ENCODE measurements around the gene ACD.

Gene ACD

DNA sequence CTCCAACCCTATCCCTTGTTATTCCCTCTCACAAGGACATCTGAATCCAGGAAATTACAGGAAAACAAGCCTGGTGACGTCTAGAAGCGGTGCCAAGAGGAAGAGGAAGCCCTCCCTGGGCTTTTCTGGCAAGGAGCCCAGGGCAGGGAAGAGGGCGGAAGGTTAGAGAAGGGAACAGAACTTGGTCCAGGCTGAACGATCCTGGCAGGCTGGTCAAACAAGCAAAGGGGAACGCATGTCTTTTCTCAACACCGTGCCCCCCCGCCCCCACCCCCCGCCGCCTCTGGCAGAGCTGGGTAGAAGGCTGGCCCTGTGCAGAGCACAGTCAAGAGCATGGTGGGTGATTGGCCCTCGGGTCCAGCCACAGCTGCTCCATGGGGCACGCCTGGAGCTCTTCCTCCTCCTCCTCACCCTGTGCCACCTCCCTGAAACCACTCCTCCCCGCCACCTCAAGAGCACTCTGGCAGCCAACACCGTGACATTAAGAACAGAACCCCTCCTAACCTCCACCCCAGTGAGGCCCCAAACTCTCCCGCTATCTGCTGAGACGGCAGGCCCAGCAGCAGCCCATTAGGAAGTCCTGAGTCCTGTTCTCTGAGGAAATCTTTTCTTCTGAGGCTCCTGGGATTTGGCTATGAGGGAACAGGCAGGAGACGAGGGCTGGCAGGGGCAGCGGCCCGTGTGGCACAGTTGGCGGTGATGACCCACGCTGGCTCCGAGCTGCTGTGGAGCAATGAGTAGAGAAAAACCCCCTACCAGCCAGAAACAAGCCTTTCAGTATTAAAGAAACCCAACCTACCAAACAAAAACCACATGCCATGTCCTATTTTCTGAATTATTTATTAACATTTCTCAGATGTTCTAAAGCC is 13.9 kb upstream of the ACD start:
- peak; percentile 58 for ATAC-seq
- TF ChIP-seq TCF4 (CRISPR knock-in tag; IDR thresholded peaks at IDR 0.05; ENCODE audit: borderline replicate concordance) (no peak), ZFP30 (CRISPR knock-in tag; IDR thresholded peaks at IDR 0.05) (no peak), SNAI2 (CRISPR knock-in tag; IDR thresholded peaks at IDR 0.05) (no peak), TOX (CRISPR knock-in tag; IDR thresholded peaks at IDR 0.05; ENCODE audit: borderline replicate concordance) (no peak), ZNF565 (CRISPR knock-in tag; conservative IDR thresholded peaks at IDR 0.05; ENCODE audit: low read depth) (no peak), PPARA (CRISPR knock-in tag; IDR thresholded peaks at IDR 0.05; ENCODE audit: borderline replicate concordance) (no peak), CSRNP3 (CRISPR knock-in tag; IDR thresholded peaks at IDR 0.05) (no peak), TSHZ2 (CRISPR knock-in tag; IDR thresholded peaks at IDR 0.05) (no peak), ZNF70 (CRISPR knock-in tag; IDR thresholded peaks at IDR 0.05) (no peak), ESRRG (CRISPR knock-in tag; IDR thresholded peaks at IDR 0.05) (no peak), ARNTL (CRISPR knock-in tag; IDR thresholded peaks at IDR 0.05; ENCODE audit: borderline replicate concordance, low read depth) (no peak), ISL1 (CRISPR knock-in tag; IDR thresholded peaks at IDR 0.05) (no peak)

DNA sequence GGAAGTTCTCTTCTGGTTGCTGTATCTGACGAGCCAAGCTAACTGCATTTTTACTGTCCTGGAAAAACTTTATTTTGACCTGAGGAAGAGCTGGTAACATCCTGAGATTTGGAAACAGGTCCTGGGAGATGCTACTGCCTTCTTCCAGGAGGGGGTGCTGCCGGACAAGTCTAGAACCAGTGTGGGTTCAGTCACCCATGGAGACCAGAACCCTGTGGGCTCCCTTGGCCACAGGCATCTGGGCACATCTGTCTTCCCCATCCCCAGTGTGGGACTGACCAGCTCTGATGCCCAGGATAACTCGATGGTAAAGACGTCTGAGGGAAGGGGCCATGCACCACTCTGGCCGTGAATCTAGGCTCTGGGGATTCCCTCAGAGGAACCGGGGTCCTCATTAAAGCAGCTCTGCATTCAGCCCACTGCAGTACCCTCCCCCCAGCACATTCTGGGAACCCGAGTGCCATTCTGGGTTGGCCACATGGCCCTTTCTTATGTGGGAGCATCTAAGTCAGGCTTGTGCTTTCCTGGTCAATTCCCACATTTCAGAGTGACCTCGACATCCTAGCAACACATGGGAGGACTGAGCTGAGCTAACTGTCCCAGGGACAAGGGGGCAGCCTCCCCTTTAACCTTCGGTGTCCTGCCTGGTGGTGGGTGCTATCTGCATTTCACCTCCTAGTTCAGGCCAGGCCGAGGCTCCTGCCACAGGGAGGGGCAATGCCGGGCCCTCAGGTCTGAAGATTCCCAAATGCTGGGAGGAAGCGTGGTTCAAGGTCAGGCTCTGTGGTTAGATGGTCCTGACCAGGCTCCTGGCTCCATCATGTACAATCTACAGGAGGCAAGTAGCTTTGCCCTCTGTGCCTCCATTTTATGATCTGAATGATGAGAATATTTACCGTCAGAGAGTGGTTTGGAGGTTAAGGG is 12.9 kb upstream of the ACD start:
- ATAC-seq: peak; percentile 38
- TF ChIP-seq ZNF70 (CRISPR knock-in tag; IDR thresholded peaks at IDR 0.05): no peak
- no peak for TF ChIP-seq OSR1 (CRISPR knock-in tag; IDR thresholded peaks at IDR 0.05)
- no peak for TF ChIP-seq ZFP30 (CRISPR knock-in tag; IDR thresholded peaks at IDR 0.05)
- no peak for TF ChIP-seq PATZ1 (CRISPR knock-in tag; IDR thresholded peaks at IDR 0.05; ENCODE audit: borderline replicate concordance)
- no peak for TF ChIP-seq ZC3H10 (CRISPR knock-in tag; IDR thresholded peaks at IDR 0.05)
- TF ChIP-seq ZNF8 (CRISPR knock-in tag; IDR thresholded peaks at IDR 0.05): no peak
- no peak for TF ChIP-seq ESRRG (CRISPR knock-in tag; IDR thresholded peaks at IDR 0.05)
- TF ChIP-seq RARB (CRISPR knock-in tag; IDR thresholded peaks at IDR 0.05): no peak
- TF ChIP-seq POU6F1 (CRISPR knock-in tag; IDR thresholded peaks at IDR 0.05; ENCODE audit: borderline replicate concordance, low read depth): no peak
- no peak for TF ChIP-seq TCF4 (CRISPR knock-in tag; IDR thresholded peaks at IDR 0.05; ENCODE audit: borderline replicate concordance)
- TF ChIP-seq ISL1 (CRISPR knock-in tag; IDR thresholded peaks at IDR 0.05): no peak
- no peak for TF ChIP-seq SNAI2 (CRISPR knock-in tag; IDR thresholded peaks at IDR 0.05)
- TF ChIP-seq ARNTL (CRISPR knock-in tag; IDR thresholded peaks at IDR 0.05; ENCODE audit: borderline replicate concordance, low read depth): no peak
- TF ChIP-seq PPARA (CRISPR knock-in tag; IDR thresholded peaks at IDR 0.05; ENCODE audit: borderline replicate concordance): no peak
- TF ChIP-seq CSRNP3 (CRISPR knock-in tag; IDR thresholded peaks at IDR 0.05): no peak
- no peak for TF ChIP-seq TOX (CRISPR knock-in tag; IDR thresholded peaks at IDR 0.05; ENCODE audit: borderline replicate concordance)
- no peak for TF ChIP-seq CSDC2 (CRISPR knock-in tag; IDR thresholded peaks at IDR 0.05)
